GM21423 (cell line): ENCODE results near the gene ZCCHC7.
"Not testable (repeated sequence)": the region's sequence is repeated elsewhere in the genome, so short reads cannot be mapped to it uniquely, and the experiment has no call there.

ENCODE experiments used
- ATAC-seq: cut with Tn5 transposase; IDR thresholded peaks from one replicate; pipeline ENCODE4 v1.9.1; 2021; ENCODE audit warnings: mild to moderate bottlenecking, moderate library complexity; ENCODE audit not compliant: unreplicated experiment

Gene ZCCHC7

GRCh38 chr9:37120843-37121335 lies 515 bp downstream of the ZCCHC7 start:
- peak; percentile 21 for ATAC-seq

DNA sequence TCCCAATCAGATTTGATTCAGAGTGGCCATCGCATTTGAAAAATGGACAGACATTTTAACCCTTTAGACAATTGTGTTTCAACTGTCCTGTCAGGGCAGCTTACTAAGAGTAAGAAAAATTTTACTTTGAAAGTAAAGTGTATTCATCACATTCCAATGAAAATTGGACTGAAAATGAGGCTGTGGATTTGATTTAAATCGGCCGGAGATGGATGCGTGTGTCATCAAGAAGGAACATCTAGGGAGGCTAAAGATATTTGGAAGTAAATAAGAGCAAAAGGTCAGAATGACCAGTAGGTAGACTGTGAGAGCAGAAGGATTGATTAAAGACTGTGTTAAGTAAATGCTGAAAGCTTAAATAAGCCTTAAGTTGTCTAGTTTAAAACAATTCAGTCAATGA lies 1.5 kb downstream of the ZCCHC7 start:
- ATAC-seq: no peak

- ATAC-seq: no peak
Observed at GRCh38 chr9:37126214-37126788, 5.9 kb downstream of the ZCCHC7 start.

- no peak for ATAC-seq
Observed at GRCh38 chr9:37127018-37127417, 6.6 kb downstream of the ZCCHC7 start.

GRCh38 chr9:37128051-37128450 lies 7.7 kb downstream of the ZCCHC7 start:
- ATAC-seq: no peak

GRCh38 chr9:37134166-37134565 lies 13.8 kb downstream of the ZCCHC7 start:
- ATAC-seq: no peak

- ATAC-seq: no peak
Observed at GRCh38 chr9:37141015-37141414, 20.6 kb downstream of the ZCCHC7 start.

GRCh38 chr9:37144762-37145161 lies 24.4 kb downstream of the ZCCHC7 start:
- peak; percentile 54 for ATAC-seq

GRCh38 chr9:37146410-37146809 lies 26.0 kb downstream of the ZCCHC7 start:
- ATAC-seq: no peak

DNA sequence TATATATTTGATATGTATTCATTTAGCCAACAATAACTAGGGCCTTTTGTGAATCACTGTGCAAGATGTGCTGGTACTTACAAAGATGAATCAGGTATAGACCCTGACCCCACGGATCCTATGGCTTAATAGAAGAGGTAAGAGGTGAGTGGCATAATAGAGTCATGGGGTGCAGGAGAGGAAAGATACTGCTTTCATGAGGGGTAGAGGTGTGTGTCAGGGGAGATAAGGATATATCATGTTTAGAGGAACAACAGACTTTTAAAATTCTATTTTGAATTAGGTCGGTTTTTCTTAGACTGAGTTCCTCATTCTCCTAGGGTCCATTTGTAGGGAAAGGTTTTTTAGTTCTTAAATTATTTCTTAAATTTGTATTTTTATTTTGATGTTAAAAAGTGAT lies 27.8 kb downstream of the ZCCHC7 start:
- ATAC-seq: no peak

GRCh38 chr9:37149666-37150308 lies 29.4 kb downstream of the ZCCHC7 start:
- no peak for ATAC-seq

GRCh38 chr9:37150415-37150814 lies 30.0 kb downstream of the ZCCHC7 start:
- ATAC-seq: no peak

DNA sequence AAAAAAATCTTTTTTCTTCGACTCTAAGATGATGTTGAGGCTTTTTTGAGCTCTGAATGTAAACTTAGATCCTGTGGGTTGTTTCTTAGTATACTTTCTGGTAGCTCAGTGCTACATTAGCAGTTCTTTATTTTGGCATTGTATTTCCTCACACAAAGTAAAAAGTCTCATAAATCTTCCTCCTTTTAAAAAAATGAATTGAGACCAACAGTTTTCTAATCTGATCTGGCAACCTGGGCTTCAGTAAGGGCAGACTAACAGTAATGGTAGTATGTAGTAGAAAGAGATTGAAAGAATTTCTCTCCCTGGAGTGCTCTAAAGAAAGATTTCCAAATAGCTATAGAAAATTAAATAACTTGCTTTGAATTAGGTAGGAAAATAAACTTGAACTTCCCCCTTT lies 31.4 kb downstream of the ZCCHC7 start:
- ATAC-seq: no peak

DNA sequence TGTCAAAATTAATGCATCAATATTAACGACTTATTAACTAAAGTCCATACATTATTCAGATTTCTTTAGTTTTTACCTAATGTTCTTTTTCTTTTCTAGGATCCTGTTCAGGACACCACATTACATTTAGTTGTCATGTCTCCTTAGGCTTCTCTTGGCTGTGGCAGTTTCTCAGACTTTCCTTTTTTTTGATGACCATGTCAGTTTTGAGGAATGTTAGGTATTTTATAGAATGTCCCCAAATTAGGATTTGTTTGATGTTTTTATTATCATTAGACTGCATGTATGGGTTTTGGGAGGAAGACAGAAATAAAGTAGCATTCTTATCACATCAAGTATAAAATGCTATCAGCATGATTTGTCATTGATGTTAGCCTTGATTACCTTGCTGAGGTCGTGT lies 32.0 kb downstream of the ZCCHC7 start:
- no peak for ATAC-seq

DNA sequence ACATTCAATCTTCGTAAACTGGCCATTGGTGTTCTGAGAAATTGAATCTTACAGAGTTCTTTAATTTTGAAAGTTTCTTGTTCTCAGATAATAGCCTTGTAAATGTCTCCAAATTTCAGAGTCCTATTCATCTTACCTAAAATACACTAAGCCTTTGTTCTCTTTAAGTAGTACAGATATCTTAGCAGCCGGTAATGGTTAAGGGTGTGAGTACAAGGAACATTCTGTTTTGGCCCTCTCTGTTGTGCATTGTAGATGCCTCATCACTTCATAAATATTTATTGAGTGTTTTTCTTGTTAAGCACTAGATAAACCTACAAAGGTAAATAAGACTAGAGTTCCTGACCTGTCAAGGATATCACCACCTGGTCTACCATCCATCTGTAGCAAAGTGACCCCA lies 35.2 kb downstream of the ZCCHC7 start:
- no peak for ATAC-seq

- ATAC-seq: no peak
Observed at GRCh38 chr9:37156205-37156604, 35.8 kb downstream of the ZCCHC7 start.

DNA sequence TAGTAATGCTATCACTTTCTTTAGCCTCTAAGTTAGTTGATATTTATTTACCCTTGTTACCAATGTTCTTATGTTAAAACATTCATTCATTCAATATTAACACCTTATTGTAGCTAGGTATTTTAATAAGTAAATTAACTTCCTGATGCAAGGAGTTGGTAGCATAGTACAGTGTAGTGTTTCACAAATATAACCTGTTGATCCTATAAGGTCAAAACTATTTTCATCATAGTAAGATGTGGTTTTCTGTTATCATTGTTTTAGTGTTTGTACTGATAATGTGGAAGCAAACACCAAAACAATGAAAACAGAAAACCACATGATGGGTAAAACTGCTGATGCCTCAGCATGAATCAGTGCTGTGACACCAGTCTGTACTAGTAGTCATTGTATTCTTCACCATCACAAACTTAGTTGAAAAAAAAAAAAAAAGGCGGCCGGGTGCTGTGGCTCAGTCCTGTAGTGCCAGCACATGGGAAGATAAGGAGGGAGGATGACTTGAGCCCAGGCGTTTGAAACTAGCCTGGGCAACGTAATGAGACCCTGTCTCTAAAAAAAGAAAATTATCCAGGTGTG lies 36.5 kb downstream of the ZCCHC7 start:
- ATAC-seq: no peak

- no peak for ATAC-seq
Observed at GRCh38 chr9:37157726-37158377, 37.5 kb downstream of the ZCCHC7 start.

DNA sequence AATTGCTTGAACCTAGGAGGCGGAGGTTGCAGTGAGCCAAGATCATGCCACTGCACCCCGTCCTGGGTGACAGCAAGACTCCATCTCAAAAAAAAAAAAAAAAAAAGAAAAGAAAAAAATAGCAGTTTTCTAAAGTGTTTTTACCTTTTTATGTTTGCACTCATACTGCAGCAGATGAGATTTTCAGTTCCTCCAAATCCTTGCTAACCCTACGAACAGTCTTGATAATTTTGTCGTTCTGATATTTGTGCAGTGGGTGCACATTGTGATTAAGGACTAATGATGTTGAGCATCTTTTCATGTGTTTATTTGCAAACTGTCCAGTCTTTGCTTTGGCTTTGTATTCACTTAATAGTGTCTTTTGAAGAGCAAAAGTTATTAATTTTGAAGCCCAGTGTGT lies 42.9 kb downstream of the ZCCHC7 start:
- no peak for ATAC-seq

- ATAC-seq: not testable (repeated sequence)
Observed at GRCh38 chr9:37164335-37164734, 44.0 kb downstream of the ZCCHC7 start.

DNA sequence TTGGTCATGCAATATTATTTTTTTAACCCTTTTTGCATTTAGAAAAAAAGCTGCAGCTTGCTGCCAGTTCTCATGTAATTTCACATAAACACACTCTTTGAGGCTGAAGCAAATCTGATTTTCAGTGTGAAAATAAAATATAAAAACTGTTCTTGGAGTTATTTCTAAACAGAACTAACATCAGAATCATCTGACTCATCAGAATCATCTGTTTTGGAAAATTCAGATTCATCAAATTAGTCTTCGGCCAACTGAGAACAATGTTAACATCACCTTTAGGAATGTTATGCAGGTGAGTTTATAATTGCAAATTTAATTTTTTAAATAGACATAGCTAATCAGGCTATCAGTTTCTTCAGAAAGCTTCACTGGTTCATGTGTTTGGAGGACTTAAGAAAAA lies 45.3 kb downstream of the ZCCHC7 start:
- ATAC-seq: no peak

DNA sequence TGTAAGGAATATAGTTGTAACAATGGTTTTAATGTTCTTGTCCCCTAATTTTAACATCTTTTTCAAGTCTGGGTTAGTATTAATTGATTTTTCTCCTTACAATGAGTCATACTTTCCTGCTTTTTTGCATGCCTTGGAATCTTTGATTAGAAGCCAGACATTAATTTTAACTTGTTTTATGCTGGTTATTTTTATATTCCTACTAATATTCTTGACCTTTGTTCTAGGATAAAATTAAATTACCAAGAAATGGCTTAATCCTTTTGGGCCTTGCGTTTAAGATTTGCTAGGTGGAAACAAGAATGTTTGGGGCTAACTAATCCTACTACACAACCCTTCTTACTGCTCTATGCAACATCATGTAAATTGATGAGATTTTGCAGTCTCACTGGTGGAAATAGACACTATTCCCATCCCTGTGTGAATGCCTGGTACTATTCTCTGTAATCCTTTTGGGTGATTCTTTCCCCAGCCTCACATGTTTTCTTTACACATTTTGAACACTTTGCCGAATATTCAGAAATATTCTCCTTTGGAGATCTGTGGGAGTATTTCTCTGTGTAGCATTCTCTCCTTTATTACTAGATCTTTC lies 47.2 kb downstream of the ZCCHC7 start:
- no peak for ATAC-seq
